Panc1 (cell line): ENCODE results near the gene ATP6V1F. TPM values are rescaled to one million over a fixed set of nuclear protein-coding genes. Genes with fewer than 3 reads are reported as not detected.

Experiments used
- ATAC-seq: fragments of 200-7000 bp; cut with Tn5 transposase; 2 replicates; pipeline ENCODE4 v1.9.1; 2020; ENCODE audit warnings: mild to moderate bottlenecking, moderate library complexity
- Bru-seq: library from RNA; stranded (reverse); fragments of 400-500 nt; gene quantifications from one replicate; lab custom pipeline; 2021; lab: Mats Ljungman, UMichigan
- BruChase-seq, 2 experiments: library from RNA; stranded (reverse); fragments of 400-500 nt; gene quantifications; one replicate each; lab custom pipeline; 2021; lab: Mats Ljungman, UMichigan
- BruUV-seq: library from RNA; stranded (reverse); fragments of 400-500 nt; replicated peaks from 2 replicates; lab custom pipeline; 2021; lab: Mats Ljungman, UMichigan
- CTCF ChIA-PET: fragments of 300-600 bp; sonication (Branson Sonifier 250); formaldehyde crosslinking; loops from one replicate; lab custom pipeline; 2022; ENCODE audit warnings: antibody characterized with exemption; lab: Charles Lee
- POLR2A ChIA-PET: fragments of 300-600 bp; sonication (Branson Sonifier 250); formaldehyde crosslinking; loops from one replicate; lab custom pipeline; 2022; ENCODE audit warnings: antibody characterized with exemption; lab: Charles Lee
- DNase-seq: peaks from one replicate; pipeline ENCODE4 v3.0.0-alpha.2; 2010; ENCODE audit warnings: low read depth, low spot score
- H3K27ac ChIP-seq: 2 replicates; pipeline ENCODE4 v1.5.1; 2011; ENCODE audit warnings: mild to moderate bottlenecking, low read length, inconsistent platforms
- H3K27me3 ChIP-seq: fragments of 200-500 bp; sonication (Bioruptor generic); 2 replicates; pipeline ENCODE4 v1.6.0; 2014; ENCODE audit warnings: low read length, inconsistent platforms; ENCODE audit not compliant: control insufficient read depth, insufficient read depth
- H3K36me3 ChIP-seq: fragments of 200-500 bp; sonication (Bioruptor generic); 2 replicates; pipeline ENCODE4 v1.5.1; 2014; ENCODE audit warnings: inconsistent platforms, mild to moderate bottlenecking, low read length, moderate library complexity; ENCODE audit not compliant: control insufficient read depth, insufficient read depth
- H3K4me1 ChIP-seq: 2 replicates; pipeline ENCODE4 v1.5.1; 2011; ENCODE audit warnings: inconsistent platforms, mild to moderate bottlenecking, low read length, moderate library complexity; ENCODE audit not compliant: control insufficient read depth, insufficient read depth
- H3K4me3 ChIP-seq, 2 experiments: 2 replicates each; pipeline ENCODE4 v1.5.1; 2011 to 2012; ENCODE audit warnings: low read depth in 2 of 2, low read length in 2 of 2, mild to moderate bottlenecking in 2 of 2, inconsistent platforms in 1 of 2, moderate library complexity in 1 of 2
- H3K9me3 ChIP-seq: fragments of 200-500 bp; sonication (Bioruptor generic); 2 replicates; pipeline ENCODE4 v1.5.1; 2014; ENCODE audit warnings: low read depth, mild to moderate bottlenecking, inconsistent platforms, low read length, moderate library complexity; ENCODE audit not compliant: control insufficient read depth, insufficient read depth
- POLR2AphosphoS5 ChIP-seq: IDR thresholded peaks from 2 replicates; pipeline ENCODE4 v1.6.1; 2012; ENCODE audit warnings: mild to moderate bottlenecking, low read depth, low read length, moderate library complexity
- SIN3A ChIP-seq: IDR thresholded peaks from 2 replicates; pipeline ENCODE4 v1.6.1; 2012; ENCODE audit warnings: low read depth, mild to moderate bottlenecking, low read length, moderate library complexity, borderline replicate concordance; ENCODE audit not compliant: insufficient read depth
- TCF7L2 ChIP-seq: IDR thresholded peaks from 2 replicates; pipeline ENCODE4 v1.6.1; 2011; ENCODE audit warnings: mild to moderate bottlenecking, low read depth, low read length, inconsistent platforms
- in situ Hi-C: cut with HindIII; loops from 2 replicates; pipeline ENCODE4 v1.10.0; 2016; ENCODE audit warnings: low sequenced_read_pairs, low pct_unique_long_range_greater_than_20kb
- intact Hi-C: fragments of 100-400 bp; cut with micrococcal nuclease; formaldehyde crosslinking; loops from one replicate; pipeline ENCODE4 v1.10.0; 2022; ENCODE audit not compliant: unreplicated experiment
- long read RNA-seq: library from polyadenylated mRNA; unstranded; transcript quantifications from one replicate; pipeline ENCODE4 v2.0.0, GENCODE V29; 2021; ENCODE audit not compliant: unreplicated experiment
- polyA plus RNA-seq: library from polyadenylated mRNA; unstranded; fragments of >200 nt; gene quantifications from one replicate; pipeline ENCODE4 v1.2.1, GENCODE V29; 2012; ENCODE audit warnings: missing spikeins; ENCODE audit not compliant: insufficient read length
- total RNA-seq: library from RNA; stranded (reverse); gene quantifications from one replicate; pipeline ENCODE4 v1.2.1, GENCODE V29; 2021; ENCODE audit not compliant: unreplicated experiment
- TF ChIP-seq, protein P1 (sequence below), 2 experiments: IDR thresholded peaks; 2 replicates each; pipeline ENCODE4 v1.6.1; 2011 to 2012; ENCODE audit warnings: low read depth in 2 of 2, control low read depth in 1 of 2, low read length in 1 of 2, mild to moderate bottlenecking in 1 of 2, moderate library complexity in 1 of 2; ENCODE audit not compliant: insufficient read depth in 1 of 2
- TF ChIP-seq, protein P2 (sequence below): fragments of 450-650 bp; IDR thresholded peaks from 2 replicates; pipeline ENCODE4 v1.5.1; 2017; ENCODE audit warnings: mild to moderate bottlenecking

ATP6V1F gene, protein sequence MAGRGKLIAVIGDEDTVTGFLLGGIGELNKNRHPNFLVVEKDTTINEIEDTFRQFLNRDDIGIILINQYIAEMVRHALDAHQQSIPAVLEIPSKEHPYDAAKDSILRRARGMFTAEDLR
- total RNA-seq: 151 TPM
- 291 TPM for polyA plus RNA-seq
- Bru-seq, nascent RNA: percentile 75 among the genes with signal in this experiment
- percentile 85 among the genes with signal in this experiment for BruChase-seq, experiment 1, labeled RNA remaining after a 2-hour chase
- BruChase-seq, experiment 2, labeled RNA remaining after a 6-hour chase: percentile 93 among the genes with signal in this experiment
- long read RNA-seq, transcript ATP6V1F-201 (2 exons, 704 nt): major isoform, 127 of 141 reads
- long read RNA-seq, partial matches to known transcripts: 0 of 141 reads
- long read RNA-seq, other reads (novel, unspliced or antisense): 14 of 141 reads

DNA sequence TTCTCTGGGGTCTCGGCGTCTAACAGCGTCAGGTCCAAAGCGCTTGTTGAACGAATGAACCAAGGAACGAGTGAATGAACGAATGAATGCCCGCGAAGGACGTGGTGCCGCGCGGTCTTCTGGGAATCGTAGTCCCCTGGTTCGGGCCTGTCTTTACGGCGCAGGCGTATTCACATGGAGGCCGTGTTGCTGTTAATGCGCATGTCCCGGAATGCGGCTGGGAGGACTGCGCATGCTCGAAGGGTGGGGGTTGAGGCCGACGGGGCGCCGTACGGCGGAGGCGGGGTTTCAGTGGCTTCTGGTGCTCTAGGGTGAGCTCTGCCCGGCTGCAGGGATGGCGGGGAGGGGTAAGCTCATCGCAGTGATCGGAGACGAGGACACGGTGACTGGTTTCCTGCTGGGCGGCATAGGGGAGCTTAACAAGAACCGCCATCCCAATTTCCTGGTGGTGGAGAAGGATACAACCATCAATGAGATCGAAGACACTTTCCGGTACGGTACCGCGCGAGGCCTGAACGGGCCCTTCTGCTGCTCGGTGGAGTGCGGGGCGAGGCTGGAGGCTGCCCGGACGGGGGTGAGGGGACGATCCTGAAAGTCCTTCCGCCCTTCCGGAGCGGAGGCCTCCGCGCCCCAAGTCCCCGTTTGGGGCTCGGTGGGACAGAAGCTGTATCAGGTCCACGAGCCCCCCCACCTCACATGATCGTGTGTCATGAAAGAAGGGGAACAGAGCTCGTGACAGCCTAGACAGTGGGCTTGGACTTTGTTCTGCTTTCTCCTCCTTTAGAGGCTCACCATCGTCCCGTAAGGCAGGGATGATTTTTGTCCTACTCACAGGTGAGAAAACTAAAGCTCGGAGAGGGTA is at the start of gene ATP6V1F:
Gene ATP6V1F (plus strand): TSS at position 286 of the 862 bp plus-strand sequence. CDS start 49 bp downstream, at position 335.
- POLR2A ChIA-PET: interaction anchor here (0.6 kb wide), 1 partner anchor 1125 kb away, joined by 9 read pairs; no protein-coding TSS in a partner anchor
- intact Hi-C loops (no loop called here), in situ Hi-C loops (no loop called here)
- no peaks in the 10 kb centered on the region for H3K27me3 ChIP-seq
- TF ChIP-seq POLR2AphosphoS5: peak; percentile 68
- TF ChIP-seq, protein P1, sequence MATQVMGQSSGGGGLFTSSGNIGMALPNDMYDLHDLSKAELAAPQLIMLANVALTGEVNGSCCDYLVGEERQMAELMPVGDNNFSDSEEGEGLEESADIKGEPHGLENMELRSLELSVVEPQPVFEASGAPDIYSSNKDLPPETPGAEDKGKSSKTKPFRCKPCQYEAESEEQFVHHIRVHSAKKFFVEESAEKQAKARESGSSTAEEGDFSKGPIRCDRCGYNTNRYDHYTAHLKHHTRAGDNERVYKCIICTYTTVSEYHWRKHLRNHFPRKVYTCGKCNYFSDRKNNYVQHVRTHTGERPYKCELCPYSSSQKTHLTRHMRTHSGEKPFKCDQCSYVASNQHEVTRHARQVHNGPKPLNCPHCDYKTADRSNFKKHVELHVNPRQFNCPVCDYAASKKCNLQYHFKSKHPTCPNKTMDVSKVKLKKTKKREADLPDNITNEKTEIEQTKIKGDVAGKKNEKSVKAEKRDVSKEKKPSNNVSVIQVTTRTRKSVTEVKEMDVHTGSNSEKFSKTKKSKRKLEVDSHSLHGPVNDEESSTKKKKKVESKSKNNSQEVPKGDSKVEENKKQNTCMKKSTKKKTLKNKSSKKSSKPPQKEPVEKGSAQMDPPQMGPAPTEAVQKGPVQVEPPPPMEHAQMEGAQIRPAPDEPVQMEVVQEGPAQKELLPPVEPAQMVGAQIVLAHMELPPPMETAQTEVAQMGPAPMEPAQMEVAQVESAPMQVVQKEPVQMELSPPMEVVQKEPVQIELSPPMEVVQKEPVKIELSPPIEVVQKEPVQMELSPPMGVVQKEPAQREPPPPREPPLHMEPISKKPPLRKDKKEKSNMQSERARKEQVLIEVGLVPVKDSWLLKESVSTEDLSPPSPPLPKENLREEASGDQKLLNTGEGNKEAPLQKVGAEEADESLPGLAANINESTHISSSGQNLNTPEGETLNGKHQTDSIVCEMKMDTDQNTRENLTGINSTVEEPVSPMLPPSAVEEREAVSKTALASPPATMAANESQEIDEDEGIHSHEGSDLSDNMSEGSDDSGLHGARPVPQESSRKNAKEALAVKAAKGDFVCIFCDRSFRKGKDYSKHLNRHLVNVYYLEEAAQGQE (IDR thresholded peaks at IDR 0.05; ENCODE audit: insufficient read depth in 1 of 2, low read depth in 2 of 2, low read length in 1 of 2): no peak
- 0 out of 2 replicates have a peak, but pooled peaks have one; percentile 14 for TF ChIP-seq SIN3A
- H3K9me3 ChIP-seq: no peaks in the 10 kb centered on the region
- CTCF ChIA-PET: interaction anchor here (0.6 to 1.4 kb wide), 3 partner anchors 17 to 192 kb away, joined by 3 to 9 read pairs (median 8); no protein-coding TSS in a partner anchor
- H3K4me1 ChIP-seq: peaks cover 7% of the 10 kb centered on the region
- ATAC-seq: peak; percentile 92
- DNase-seq: peak; percentile 99
- BruUV-seq: TSS peak; percentile 78
- H3K4me3 ChIP-seq: peak within 1 kb of the TSS; percentile 99 to 100
- H3K27ac ChIP-seq: peak within 1 kb of the TSS; percentile 95
- H3K36me3 ChIP-seq: peaks cover 3% of the 10 kb centered on the region; the same call in 1 of the 2 replicates

DNA sequence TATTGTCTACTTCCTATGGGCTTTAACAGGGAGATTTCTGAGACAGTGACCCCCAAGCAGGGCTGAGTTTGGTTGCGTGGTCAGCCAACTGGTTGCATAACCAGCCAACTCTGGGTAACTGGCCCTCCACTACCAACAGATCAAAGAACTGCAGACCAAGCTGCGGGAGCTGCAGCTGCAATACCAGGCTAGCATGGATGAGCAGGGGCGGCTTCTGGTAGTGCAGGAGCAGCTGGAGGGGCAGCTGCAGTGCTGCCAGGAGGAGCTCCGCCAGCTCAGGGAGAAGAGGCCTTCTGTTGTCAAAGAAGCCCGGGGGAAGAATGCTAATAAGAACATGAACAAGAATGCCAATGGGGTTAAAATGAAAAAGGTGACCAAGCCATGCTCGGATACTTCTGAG is 48.2 kb upstream of the ATP6V1F start:
- Histone ChIP-seq H3K4me1 (no peaks in the 10 kb centered on the region), H3K27me3 (peaks cover 23% of the 10 kb centered on the region), H3K9me3 (no peaks in the 10 kb centered on the region), H3K4me3 (no peak overlapping the region), H3K27ac (no peak overlapping the region), H3K36me3 (no peaks in the 10 kb centered on the region)
- ChIA-PET POLR2A (no interaction called here), CTCF (no interaction called here)
- intact Hi-C loops: no loop called here
- TF ChIP-seq, protein P2, sequence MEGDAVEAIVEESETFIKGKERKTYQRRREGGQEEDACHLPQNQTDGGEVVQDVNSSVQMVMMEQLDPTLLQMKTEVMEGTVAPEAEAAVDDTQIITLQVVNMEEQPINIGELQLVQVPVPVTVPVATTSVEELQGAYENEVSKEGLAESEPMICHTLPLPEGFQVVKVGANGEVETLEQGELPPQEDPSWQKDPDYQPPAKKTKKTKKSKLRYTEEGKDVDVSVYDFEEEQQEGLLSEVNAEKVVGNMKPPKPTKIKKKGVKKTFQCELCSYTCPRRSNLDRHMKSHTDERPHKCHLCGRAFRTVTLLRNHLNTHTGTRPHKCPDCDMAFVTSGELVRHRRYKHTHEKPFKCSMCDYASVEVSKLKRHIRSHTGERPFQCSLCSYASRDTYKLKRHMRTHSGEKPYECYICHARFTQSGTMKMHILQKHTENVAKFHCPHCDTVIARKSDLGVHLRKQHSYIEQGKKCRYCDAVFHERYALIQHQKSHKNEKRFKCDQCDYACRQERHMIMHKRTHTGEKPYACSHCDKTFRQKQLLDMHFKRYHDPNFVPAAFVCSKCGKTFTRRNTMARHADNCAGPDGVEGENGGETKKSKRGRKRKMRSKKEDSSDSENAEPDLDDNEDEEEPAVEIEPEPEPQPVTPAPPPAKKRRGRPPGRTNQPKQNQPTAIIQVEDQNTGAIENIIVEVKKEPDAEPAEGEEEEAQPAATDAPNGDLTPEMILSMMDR: no peak
- TF ChIP-seq, protein P1 (IDR thresholded peaks at IDR 0.05; ENCODE audit: insufficient read depth in 1 of 2, low read depth in 2 of 2, low read length in 1 of 2): no peak
- TF ChIP-seq TCF7L2 (no peak), SIN3A (no peak), POLR2AphosphoS5 (no peak)
- ATAC-seq (no peak), DNase-seq (no peak)
- in situ Hi-C loops: no loop called here
- no TSS peak for BruUV-seq
